ENCODE results near the gene ATP2B3. TPM values are rescaled to one million over a fixed set of nuclear protein-coding genes. Genes with fewer than 3 reads are reported as not detected.

ATP2B3 gene
- total RNA-seq, 1 donor from 2014 or later = 0.60 TPM

DNA sequence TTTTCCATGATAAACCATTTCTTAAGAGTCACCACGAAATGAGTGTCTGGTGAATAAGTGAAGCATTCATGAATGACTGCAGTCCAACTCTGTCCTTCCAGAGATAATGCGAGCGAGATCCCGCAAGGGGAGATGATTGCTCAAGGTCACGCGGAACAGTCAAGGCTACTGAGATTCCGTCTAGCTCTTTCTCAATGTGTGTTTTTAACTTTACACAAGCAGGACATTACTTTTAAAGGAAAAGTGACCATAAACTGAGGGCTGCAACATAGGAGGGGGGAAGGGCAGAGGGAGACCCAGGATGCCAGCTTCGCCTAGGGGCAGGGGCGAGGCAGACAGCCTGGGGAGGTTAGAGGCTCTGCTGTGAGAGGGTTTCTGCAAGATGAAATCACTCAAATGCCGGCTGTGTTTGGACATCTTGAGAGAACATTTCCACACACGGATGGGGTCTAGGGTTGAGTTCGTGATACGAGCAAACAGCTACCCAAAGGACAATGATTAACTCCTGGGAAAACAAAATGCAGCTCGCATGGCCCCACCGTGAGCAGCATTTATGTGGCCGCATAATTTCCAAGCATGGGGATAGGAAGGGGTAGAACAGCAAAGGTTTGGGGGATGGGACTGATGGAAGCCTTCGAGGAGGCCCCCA is 105.3 kb downstream of the ATP2B3 start:
- peaks cover 2% of the 10 kb centered on the region for H3K9me3 Mint-ChIP-seq (ENCODE audit: low read depth)
- peak overlapping the region; percentile 82 for H3K27ac Mint-ChIP-seq

DNA sequence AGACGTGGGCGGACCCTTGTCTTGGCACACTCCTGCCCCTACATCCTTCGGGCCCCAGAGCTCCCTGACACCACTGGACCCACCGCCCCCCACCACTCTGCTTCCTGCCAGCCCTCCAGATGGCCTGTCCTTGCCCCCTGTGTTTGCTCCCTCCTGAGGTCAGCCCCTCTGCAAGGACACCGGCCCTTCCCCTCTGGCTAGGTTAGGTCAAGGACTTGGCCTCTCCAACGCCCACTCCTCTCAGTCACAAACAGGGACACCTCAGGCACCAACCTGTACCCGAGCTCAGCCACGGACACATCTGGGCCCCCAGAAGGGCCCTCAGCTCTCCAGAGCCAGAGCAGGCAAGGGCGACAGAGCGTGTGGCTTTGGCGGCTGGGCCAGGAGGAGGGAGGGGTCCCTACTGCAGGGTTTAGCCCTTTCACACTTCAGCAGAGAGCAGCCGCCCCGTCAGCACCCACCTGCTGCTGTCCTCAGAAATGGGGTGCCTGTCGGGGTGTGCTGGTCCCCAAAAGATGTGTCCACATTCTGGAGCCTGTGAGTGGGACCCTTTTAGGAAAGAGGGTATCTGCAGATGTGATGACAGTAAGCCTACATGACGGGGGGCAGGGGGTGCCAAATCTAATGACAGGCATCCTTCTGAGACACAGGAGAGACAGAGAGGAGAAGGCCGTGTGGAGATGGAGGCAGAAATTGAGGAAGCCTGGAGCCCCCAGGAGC is 106.0 kb downstream of the ATP2B3 start:
- H3K36me3 Mint-ChIP-seq (ENCODE audit: insufficient read depth) = no peaks in the 10 kb centered on the region
- no peak for DNase-seq (ENCODE audit: low spot score, unreplicated experiment)
- H3K4me3 Mint-ChIP-seq (ENCODE audit: low read depth) = no peak overlapping the region
- H3K9me3 Mint-ChIP-seq (ENCODE audit: low read depth) = peaks cover 2% of the 10 kb centered on the region
- H3K27me3 Mint-ChIP-seq = peaks cover under 1% of the 10 kb centered on the region
- peaks cover 14% of the 10 kb centered on the region for H3K4me1 Mint-ChIP-seq (ENCODE audit: low read depth)
- peak overlapping the region; percentile 82 for H3K27ac Mint-ChIP-seq
- TF ChIP-seq, protein P1, sequence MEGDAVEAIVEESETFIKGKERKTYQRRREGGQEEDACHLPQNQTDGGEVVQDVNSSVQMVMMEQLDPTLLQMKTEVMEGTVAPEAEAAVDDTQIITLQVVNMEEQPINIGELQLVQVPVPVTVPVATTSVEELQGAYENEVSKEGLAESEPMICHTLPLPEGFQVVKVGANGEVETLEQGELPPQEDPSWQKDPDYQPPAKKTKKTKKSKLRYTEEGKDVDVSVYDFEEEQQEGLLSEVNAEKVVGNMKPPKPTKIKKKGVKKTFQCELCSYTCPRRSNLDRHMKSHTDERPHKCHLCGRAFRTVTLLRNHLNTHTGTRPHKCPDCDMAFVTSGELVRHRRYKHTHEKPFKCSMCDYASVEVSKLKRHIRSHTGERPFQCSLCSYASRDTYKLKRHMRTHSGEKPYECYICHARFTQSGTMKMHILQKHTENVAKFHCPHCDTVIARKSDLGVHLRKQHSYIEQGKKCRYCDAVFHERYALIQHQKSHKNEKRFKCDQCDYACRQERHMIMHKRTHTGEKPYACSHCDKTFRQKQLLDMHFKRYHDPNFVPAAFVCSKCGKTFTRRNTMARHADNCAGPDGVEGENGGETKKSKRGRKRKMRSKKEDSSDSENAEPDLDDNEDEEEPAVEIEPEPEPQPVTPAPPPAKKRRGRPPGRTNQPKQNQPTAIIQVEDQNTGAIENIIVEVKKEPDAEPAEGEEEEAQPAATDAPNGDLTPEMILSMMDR (IDR thresholded peaks at IDR 0.05; ENCODE audit: unreplicated experiment) = no peak

More for the DNA sequence above, 105.3 kb downstream of the ATP2B3 start:
- H3K4me1 Mint-ChIP-seq (ENCODE audit: low read depth) = peaks cover 14% of the 10 kb centered on the region
- H3K27me3 Mint-ChIP-seq = peaks cover 6% of the 10 kb centered on the region
- H3K4me3 Mint-ChIP-seq (ENCODE audit: low read depth) = peak overlapping the region; percentile 16
- TF ChIP-seq, protein P1 (IDR thresholded peaks at IDR 0.05; ENCODE audit: unreplicated experiment) = no peak
- no peaks in the 10 kb centered on the region for H3K36me3 Mint-ChIP-seq (ENCODE audit: insufficient read depth)
- DNase-seq (ENCODE audit: low spot score, unreplicated experiment) = no peak

DNA sequence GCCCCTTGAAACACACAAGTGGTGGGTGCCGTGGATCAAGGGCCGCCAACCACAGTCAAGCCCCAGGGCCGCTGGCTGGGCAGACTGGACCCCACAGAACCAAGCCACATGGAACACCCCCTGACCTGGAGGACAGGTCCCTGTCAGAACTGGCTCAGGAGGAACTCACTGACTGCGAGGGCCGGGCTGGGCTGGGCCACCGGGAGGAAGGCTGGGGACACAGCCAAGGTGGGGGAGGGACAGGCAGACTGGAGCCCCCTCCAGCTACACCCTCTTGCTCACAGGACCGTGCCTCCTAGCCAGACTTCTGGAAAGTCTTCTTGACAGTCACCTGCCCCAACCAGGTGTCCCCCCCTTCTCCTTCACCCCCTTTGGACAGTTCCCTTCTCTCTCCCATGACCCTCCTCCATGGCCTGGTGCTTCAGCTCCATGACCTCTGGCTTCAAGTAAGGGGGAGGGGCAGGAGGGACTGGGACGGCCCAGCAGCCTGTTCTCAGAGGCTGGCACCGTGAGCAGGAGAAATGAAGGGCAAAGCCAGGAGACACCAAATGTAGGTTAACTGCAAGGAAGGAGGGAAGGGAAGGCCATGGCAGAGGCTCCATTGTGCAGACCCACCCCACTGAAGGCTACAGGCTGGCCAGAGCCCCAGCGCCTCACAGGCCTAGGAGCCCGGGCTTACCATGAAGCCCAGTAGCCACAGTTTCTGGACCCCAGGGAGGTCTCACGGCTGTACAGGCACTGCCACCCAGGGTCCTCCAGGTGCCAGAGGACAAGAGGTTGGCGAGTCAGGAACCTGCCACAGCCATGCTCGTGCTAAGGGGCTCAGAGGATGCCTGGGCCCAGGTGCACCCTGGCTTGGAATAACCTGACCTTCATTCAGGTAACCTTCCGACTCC is 107.0 kb downstream of the ATP2B3 start:
- TF ChIP-seq, protein P1 (IDR thresholded peaks at IDR 0.05; ENCODE audit: unreplicated experiment) = no peak
- H3K27me3 Mint-ChIP-seq = no peaks in the 10 kb centered on the region
- no peak for DNase-seq (ENCODE audit: low spot score, unreplicated experiment)
- no peak overlapping the region for H3K27ac Mint-ChIP-seq
- peaks cover 2% of the 10 kb centered on the region for H3K9me3 Mint-ChIP-seq (ENCODE audit: low read depth)
- H3K36me3 Mint-ChIP-seq (ENCODE audit: insufficient read depth) = no peaks in the 10 kb centered on the region
- no peak overlapping the region for H3K4me3 Mint-ChIP-seq (ENCODE audit: low read depth)
- peaks cover 14% of the 10 kb centered on the region for H3K4me1 Mint-ChIP-seq (ENCODE audit: low read depth)

DNA sequence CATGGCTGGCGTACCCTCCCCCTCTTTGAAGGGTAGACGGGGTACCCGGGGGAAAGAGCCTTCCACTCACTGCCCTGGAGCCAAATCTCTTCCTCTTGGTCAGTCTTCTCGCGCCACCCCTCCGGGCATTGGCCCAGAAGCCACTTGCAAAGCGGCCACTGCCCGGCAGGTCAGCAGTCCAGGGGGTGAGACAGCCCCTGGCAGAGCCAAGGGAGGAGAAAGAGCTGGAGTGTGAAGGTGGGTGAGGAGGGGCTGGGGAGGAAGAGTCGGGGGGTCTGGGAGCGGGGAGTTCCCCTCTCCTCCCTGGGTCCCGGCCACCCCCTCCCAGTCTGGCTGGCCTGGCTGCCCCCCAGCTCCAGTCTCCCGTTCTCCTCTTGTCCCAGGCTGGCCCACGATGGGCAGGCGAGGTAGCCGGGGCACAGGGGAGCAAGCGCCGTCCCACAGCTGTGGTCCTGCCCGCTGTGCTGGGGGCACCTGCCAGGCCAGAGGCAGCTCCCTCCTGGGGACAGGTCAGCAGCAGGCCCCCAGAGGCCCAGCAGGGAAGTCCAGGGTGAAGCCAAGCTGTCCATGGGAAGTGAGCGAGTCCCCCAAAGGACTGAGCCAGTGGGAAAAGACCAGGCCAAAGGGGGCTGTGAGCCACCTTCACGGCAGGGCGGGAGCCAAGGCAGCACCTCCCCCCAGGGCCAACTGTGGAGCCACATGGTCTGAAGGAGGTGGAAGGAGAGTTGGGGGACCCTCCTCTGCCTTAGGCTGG is 108.0 kb downstream of the ATP2B3 start:
- H3K27me3 Mint-ChIP-seq = no peaks in the 10 kb centered on the region
- H3K4me3 Mint-ChIP-seq (ENCODE audit: low read depth) = no peak overlapping the region
- peaks cover 6% of the 10 kb centered on the region for H3K9me3 Mint-ChIP-seq (ENCODE audit: low read depth)
- H3K4me1 Mint-ChIP-seq (ENCODE audit: low read depth) = peaks cover 14% of the 10 kb centered on the region
- TF ChIP-seq, protein P1 (IDR thresholded peaks at IDR 0.05; ENCODE audit: unreplicated experiment) = no peak
- no peak for DNase-seq (ENCODE audit: low spot score, unreplicated experiment)
- no peak overlapping the region for H3K27ac Mint-ChIP-seq
- no peaks in the 10 kb centered on the region for H3K36me3 Mint-ChIP-seq (ENCODE audit: insufficient read depth)
